K562 (cell line): ENCODE results near the gene OBSCN. TPM values are rescaled to one million over a fixed set of nuclear protein-coding genes. Genes with fewer than 3 reads are reported as not detected.

Experiments
- BDP1 ChIP-seq: IDR thresholded peaks from 3 replicates; pipeline ENCODE4 v1.6.1; 2011; ENCODE audit not compliant: insufficient read length, insufficient read depth
- CEBPG ChIP-seq, 3 experiments: fragments of 200-800 bp in 1 of 3; sonication (Bioruptor generic) in 1 of 3; sonication (generic) in 1 of 3; formaldehyde crosslinking in 1 of 3; IDR thresholded peaks in 2 of 3; conservative IDR thresholded peaks in 1 of 3; 2 replicates each; pipeline versions ENCODE4 v1.6.1 to v1.8.0; 2016 to 2022; ENCODE audit warnings: missing compliant biosample characterization in 2 of 3, missing genetic modification characterization in 2 of 3, mild to moderate bottlenecking in 1 of 3, missing genetic modification reagents in 1 of 3
- DACH1 ChIP-seq: fragments of 450-650 bp; IDR thresholded peaks from 2 replicates; pipeline ENCODE4 v1.6.1; 2018; ENCODE audit not compliant: partially characterized antibody
- HDAC1 ChIP-seq, 2 experiments: fragments of 450-650 bp; IDR thresholded peaks; 2 replicates each; pipeline ENCODE4 v1.6.1; 2016 to 2017; ENCODE audit warnings: inconsistent platforms in 1 of 2, mild to moderate bottlenecking in 1 of 2, moderate library complexity in 1 of 2
- MBD2 ChIP-seq: sonication (generic); IDR thresholded peaks from 2 replicates; pipeline ENCODE4 v1.6.1; 2016; ENCODE audit warnings: low read depth, borderline replicate concordance
- SMARCE1 ChIP-seq: fragments of 450-650 bp; IDR thresholded peaks from 2 replicates; pipeline ENCODE4 v1.7.1; 2016; ENCODE audit warnings: mild to moderate bottlenecking
- ZFX ChIP-seq: sonication (generic); formaldehyde crosslinking; IDR thresholded peaks from 2 replicates; pipeline ENCODE4 v1.8.0; 2022; ENCODE audit warnings: mild to moderate bottlenecking, missing genetic modification reagents, moderate library complexity
- polyA plus RNA-seq, 8 experiments: library from polyadenylated mRNA; depleted of rRNA in 4 of 8; stranded (reverse) in 5 of 8; unstranded in 3 of 8; fragments of >200 nt; fragmentation: Nextera tagmentation in 2 of 8; fragmentation: Illumina TruSeq in 1 of 8; extraction: Ambion mirVana in 2 of 8; extraction: Trizol in 1 of 8; gene quantifications; 2 replicates each; pipeline versions ENCODE4 v1.2.1 to v1.2.3, GENCODE V29; 2011 to 2014; ENCODE audit warnings: inconsistent platforms in 1 of 8, missing spikeins in 1 of 8
- total RNA-seq, 7 experiments: library from RNA; depleted of rRNA in 6 of 7; stranded (reverse); fragments of >200 nt in 6 of 7; fragmentation: Illumina TruSeq in 2 of 7; extraction: Trizol in 2 of 7; gene quantifications; 2 replicates each; pipeline versions ENCODE4 v1.2.1 to v1.2.3, GENCODE V29; 2011 to 2021; ENCODE audit warnings: low replicate concordance in 1 of 7
- TF ChIP-seq, protein P1 (sequence below), 2 experiments: fragments of 450-650 bp in 1 of 2; sonication (generic) in 1 of 2; formaldehyde crosslinking in 1 of 2; IDR thresholded peaks in 1 of 2; conservative IDR thresholded peaks in 1 of 2; 2 replicates each; pipeline versions ENCODE4 v1.6.1 to v1.8.1; 2016 to 2023; ENCODE audit warnings: mild to moderate bottlenecking in 2 of 2, moderate library complexity in 2 of 2, inconsistent platforms in 1 of 2, missing genetic modification reagents in 1 of 2
- TF ChIP-seq, protein P2 (sequence below): fragments of 200-800 bp; sonication (Bioruptor generic); IDR thresholded peaks from 2 replicates; pipeline ENCODE4 v1.6.1; 2017; ENCODE audit warnings: missing genetic modification characterization, missing compliant biosample characterization

Gene OBSCN
- total and polyA plus RNA-seq, 9 of the 15 experiments (the other 6 are each of a cell fraction or from before 2014, with no cell fraction given), result 0.18 to 19.7 (median 3.6) TPM

GRCh38 chr1:228367798-228368791, 160.3 kb downstream of the OBSCN start (continued):
- TF ChIP-seq, protein P1, sequence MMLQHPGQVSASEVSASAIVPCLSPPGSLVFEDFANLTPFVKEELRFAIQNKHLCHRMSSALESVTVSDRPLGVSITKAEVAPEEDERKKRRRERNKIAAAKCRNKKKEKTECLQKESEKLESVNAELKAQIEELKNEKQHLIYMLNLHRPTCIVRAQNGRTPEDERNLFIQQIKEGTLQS (IDR thresholded peaks at IDR 0.05), result peak; percentile 32; the same call in 1 of the 2 replicates
- TF ChIP-seq, protein P1 (CRISPR knock-in tag; conservative IDR thresholded peaks at IDR 0.05), result no peak
- TF ChIP-seq MBD2, result peak; percentile 66; the same call in 1 of the 2 replicates
- TF ChIP-seq, protein P2, sequence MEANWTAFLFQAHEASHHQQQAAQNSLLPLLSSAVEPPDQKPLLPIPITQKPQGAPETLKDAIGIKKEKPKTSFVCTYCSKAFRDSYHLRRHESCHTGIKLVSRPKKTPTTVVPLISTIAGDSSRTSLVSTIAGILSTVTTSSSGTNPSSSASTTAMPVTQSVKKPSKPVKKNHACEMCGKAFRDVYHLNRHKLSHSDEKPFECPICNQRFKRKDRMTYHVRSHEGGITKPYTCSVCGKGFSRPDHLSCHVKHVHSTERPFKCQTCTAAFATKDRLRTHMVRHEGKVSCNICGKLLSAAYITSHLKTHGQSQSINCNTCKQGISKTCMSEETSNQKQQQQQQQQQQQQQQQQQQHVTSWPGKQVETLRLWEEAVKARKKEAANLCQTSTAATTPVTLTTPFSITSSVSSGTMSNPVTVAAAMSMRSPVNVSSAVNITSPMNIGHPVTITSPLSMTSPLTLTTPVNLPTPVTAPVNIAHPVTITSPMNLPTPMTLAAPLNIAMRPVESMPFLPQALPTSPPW (CRISPR knock-in tag), result peak; percentile 93
- TF ChIP-seq SMARCE1, result peak; percentile 74
- TF ChIP-seq ZFX, result peak; percentile 63
- TF ChIP-seq DACH1, result peak; percentile 93
- no peak for TF ChIP-seq CEBPG (CRISPR knock-in tag; IDR thresholded peaks at IDR 0.05)
- no peak for TF ChIP-seq CEBPG (tag; conservative IDR thresholded peaks at IDR 0.05 in 1 of 2, IDR thresholded peaks at IDR 0.05 in 1 of 2)
- no peak for TF ChIP-seq BDP1
- peak in 1 of 2 experiments; percentile 56; a peak in 2 of 4 replicates for TF ChIP-seq HDAC1 (IDR thresholded peaks at IDR 0.05)
- TF ChIP-seq, all 486 proteins: peak for 159
